ENCODE results near the gene TCF7L1.

Gene TCF7L1

DNA sequence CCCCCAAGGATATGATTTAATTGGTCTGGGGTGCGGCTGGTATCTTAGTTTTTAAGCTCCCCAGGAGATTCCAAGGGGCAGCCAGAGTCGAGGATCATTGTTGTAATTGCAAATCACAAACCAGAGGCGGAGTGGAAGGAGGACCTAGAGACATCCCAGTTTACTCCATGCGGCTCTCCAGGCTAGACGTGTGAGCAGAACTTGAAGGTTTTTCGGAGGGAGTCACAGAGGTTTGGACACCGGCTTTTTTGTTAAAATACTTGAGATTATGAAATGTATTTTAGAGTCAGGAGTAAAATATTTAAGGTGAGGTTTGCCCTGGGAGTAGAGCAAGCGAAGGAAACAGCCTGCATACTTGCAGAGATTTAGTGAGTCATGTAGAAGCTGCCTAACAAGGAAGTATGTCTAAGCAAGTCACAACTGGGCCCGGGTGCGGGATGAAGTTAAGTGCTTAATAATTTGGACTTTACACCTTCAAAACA, 155.1 kb downstream of the TCF7L1 start:
- TF ChIP-seq, protein P1, sequence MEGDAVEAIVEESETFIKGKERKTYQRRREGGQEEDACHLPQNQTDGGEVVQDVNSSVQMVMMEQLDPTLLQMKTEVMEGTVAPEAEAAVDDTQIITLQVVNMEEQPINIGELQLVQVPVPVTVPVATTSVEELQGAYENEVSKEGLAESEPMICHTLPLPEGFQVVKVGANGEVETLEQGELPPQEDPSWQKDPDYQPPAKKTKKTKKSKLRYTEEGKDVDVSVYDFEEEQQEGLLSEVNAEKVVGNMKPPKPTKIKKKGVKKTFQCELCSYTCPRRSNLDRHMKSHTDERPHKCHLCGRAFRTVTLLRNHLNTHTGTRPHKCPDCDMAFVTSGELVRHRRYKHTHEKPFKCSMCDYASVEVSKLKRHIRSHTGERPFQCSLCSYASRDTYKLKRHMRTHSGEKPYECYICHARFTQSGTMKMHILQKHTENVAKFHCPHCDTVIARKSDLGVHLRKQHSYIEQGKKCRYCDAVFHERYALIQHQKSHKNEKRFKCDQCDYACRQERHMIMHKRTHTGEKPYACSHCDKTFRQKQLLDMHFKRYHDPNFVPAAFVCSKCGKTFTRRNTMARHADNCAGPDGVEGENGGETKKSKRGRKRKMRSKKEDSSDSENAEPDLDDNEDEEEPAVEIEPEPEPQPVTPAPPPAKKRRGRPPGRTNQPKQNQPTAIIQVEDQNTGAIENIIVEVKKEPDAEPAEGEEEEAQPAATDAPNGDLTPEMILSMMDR (IDR thresholded peaks at IDR 0.05; ENCODE audit: low read depth, low read length) = no peak
- TF ChIP-seq MYC (IDR thresholded peaks at IDR 0.05; ENCODE audit: low read depth, low read length) = no peak
- H3K4me3 ChIP-seq (ENCODE audit: low read depth, low read length) = no peak overlapping the region
- DNase-seq (ENCODE audit: low read depth) = no peak

DNA sequence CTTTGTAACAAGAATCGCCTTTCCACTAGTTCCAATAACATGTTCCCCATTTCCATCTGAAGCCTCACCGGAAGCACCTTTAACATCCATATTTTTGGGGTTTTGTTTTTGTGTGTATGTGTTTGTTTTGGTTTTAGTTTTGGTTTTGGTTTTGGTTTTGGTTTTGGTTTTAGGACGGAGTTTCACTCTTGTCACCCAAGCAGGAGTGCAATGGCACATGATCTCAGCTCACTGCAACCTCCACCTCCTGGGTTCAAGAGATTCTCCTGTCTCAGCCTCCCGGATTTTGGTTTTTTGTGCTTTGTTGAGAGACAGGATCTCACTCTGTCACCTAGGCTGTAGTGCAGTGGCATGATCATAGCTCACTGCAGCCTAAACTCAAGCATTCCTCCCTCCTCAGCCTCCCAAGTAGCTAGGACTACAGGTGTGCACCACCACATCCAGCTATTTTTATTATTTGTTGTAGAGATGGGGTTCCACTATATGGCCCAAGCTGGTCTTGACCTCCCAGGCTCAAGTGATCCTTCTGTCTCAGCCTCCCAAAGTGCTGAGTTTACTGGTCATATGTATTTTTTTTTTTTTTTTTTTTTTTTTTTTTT, 158.3 kb downstream of the TCF7L1 start:
- peak overlapping the region; percentile 32 for H3K4me3 ChIP-seq (ENCODE audit: low read depth, low read length)
- peak; percentile 27 for DNase-seq (ENCODE audit: low read depth)
- TF ChIP-seq MYC (IDR thresholded peaks at IDR 0.05; ENCODE audit: low read depth, low read length) = no peak
- no peak for TF ChIP-seq POLR2A (IDR thresholded peaks at IDR 0.05; ENCODE audit: extremely low read depth, insufficient read length)
- no peak for TF ChIP-seq MAX (IDR thresholded peaks at IDR 0.05; ENCODE audit: low read depth, low read length)
- TF ChIP-seq, protein P1 (IDR thresholded peaks at IDR 0.05; ENCODE audit: low read depth, low read length) = no peak

- no peak for TF ChIP-seq POLR2A (IDR thresholded peaks at IDR 0.05; ENCODE audit: extremely low read depth, insufficient read length)
- TF ChIP-seq MAX (IDR thresholded peaks at IDR 0.05; ENCODE audit: low read depth, low read length) = no peak
- no peak for TF ChIP-seq MYC (IDR thresholded peaks at IDR 0.05; ENCODE audit: low read depth, low read length)
- TF ChIP-seq, protein P1 (IDR thresholded peaks at IDR 0.05; ENCODE audit: low read depth, low read length) = no peak
- H3K4me3 ChIP-seq (ENCODE audit: low read depth, low read length) = no peak overlapping the region
- DNase-seq (ENCODE audit: low read depth) = no peak
Observed at GRCh38 chr2:85302121-85302520, 168.9 kb downstream of the TCF7L1 start.

DNA sequence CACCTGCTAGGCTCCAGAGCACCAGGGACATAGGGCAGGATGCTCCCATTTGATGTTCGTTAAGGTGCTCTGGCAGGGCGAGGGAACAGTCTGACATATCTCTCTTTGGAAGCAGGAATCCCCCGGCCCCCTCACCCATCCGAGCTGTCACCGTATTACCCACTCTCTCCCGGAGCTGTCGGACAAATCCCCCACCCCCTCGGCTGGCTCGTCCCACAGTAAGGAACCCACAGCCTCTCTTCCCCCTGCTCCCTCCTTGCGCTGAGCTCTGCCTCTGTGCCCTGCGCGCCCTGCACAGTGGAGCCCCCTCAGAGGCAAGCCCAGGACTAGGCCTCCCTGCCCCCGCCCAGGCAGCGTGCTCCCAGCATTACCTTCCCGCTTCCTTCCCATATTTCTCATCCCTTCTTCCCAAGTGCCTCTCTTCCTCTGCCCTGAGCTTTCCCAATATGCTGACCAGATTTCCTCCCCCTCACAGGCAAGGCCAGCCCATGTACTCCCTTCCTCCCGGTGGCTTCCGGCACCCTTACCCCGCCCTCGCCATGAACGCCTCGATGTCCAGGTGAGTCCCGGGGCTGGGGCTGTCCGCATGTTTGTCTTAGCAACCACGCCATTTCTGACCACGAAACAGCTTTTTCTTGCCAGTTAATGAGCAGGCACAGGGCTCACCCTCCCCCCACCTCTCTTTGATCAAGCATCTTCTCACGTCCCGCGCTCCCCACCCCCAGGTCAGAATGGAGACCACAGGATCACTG, 170.8 kb downstream of the TCF7L1 start:
- H3K4me3 ChIP-seq (ENCODE audit: low read depth, low read length) = no peak overlapping the region
- TF ChIP-seq MYC (IDR thresholded peaks at IDR 0.05; ENCODE audit: low read depth, low read length) (no peak), POLR2A (IDR thresholded peaks at IDR 0.05; ENCODE audit: extremely low read depth, insufficient read length) (no peak), MAX (IDR thresholded peaks at IDR 0.05; ENCODE audit: low read depth, low read length) (no peak)
- TF ChIP-seq, protein P1 (IDR thresholded peaks at IDR 0.05; ENCODE audit: low read depth, low read length) = no peak
- DNase-seq (ENCODE audit: low read depth) = no peak

DNA sequence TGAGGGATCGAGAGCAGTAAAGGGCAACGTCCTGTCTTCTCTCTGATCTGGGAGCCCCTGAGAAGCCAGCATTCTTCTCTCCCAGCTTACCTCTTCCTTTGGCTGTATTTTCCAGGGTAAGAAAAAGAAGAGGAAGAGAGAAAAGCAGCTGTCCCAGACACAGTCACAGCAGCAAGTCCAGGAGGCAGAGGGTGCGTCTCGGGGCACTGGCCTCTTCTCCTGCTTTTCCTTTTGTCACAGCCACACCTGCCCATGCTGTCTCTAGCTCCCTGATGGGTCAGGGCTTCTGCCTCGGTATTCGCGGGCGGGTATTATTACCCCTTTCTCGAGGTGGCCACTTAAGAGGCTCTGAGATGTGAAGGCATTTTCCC, 174.3 kb downstream of the TCF7L1 start:
- 0 out of 2 replicates have a peak, but pooled peaks have one; percentile 7 for TF ChIP-seq MYC (IDR thresholded peaks at IDR 0.05; ENCODE audit: low read depth, low read length)
- TF ChIP-seq, protein P1 (IDR thresholded peaks at IDR 0.05; ENCODE audit: low read depth, low read length) = no peak
- DNase-seq (ENCODE audit: low read depth) = no peak
- peak overlapping the region; percentile 54 for H3K4me3 ChIP-seq (ENCODE audit: low read depth, low read length)

All from NB4 (cell line).